Stimulated activated CD4-positive, alpha-beta T cell treated with anti-CD3 and anti-CD28 coated beads, Interleukin-15, amount 100 ng/mL, for 24 hours (primary cell): Measurements from ENCODE around the gene BTBD19.
"Not testable (repeated sequence)": the region's sequence is repeated elsewhere in the genome, so short reads cannot be mapped to it uniquely, and the experiment has no call there.

Source experiments
- DNase-seq: peaks from one replicate; pipeline ENCODE4 v3.0.0-alpha.2; 2020

BTBD19 gene

DNA sequence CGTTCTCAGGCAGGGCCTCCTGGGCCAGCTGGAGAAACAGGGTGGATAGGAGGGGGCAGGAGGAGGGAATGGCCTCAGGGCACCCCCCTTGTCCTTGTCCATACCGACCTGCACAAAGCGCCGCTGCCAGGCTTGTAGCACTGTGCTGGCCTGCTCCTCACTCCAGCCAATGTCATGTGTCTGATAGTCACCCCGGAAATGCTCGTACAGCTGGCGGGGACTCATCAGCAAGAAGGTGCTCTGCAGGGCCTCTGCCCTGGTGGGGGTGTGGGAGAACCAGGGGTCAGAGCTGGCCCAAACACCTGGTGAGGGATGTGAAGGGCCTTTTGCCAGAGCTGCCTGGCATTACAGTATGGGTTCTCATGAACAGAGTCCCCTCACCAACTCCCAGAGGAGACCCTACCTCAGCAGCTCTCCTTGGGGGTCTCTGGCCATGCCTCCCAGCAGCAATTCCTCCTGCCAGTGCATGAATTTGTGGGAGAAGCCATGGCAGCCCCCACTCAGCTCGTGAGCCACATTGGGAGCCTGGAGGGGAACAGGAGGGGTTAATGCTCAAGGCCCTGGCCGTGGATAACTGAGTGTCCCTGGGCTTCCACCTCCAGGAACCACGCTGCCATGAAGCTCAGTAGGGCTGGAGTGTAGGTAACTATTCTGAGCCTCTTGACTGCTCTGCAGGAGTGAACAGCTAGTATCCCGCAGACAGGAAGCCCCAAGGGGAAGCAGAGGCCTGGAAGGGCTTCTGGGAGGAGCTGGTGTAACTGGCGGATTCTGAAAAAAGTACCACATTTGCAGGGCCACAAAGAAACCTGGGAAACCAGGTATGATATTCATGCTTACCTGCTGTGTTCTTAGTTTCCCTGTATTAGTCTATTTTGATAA is 21.4 kb downstream of the BTBD19 start:
- DNase-seq: no peak

DNA sequence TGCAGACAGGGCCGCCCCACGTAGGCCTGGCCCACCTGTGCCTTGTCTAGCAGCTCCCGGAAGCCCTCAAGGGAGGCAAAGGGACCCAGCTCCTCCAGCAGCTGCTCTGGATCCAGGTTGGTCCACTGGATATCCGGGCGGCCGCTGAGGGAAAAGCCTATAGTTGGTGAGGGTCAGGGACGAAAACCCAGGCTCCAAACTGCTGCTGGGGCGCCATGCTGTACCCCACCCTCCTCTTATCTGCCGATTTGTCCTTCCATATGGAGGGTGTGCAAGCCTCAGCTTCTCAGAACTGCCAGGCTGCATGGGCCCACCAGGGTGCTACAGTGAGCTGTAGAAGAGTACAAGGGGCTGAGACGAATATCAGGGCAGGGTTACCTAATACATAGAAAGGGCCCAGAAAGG is 22.6 kb downstream of the BTBD19 start:
- no peak for DNase-seq

DNA sequence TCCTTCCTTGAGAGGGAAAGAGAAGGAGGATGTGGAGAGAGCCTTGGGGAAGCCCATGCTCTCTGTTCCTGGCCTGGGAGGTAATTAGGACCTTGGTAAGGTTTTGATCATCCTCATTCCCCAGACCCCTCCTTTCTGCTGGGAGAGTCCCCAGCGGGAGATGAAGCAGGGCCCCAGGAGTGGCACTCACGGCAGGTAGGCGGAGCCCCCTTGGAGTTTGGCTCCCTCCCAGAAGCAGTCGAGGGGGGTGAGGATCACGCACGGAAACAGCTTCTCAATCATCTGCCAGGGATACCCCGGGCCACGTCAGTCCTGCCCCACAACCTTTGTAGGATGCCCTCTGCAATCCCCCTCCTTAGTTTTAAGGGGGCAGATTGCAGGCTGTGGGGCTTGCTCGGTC is 23.2 kb downstream of the BTBD19 start:
- no peak for DNase-seq

DNA sequence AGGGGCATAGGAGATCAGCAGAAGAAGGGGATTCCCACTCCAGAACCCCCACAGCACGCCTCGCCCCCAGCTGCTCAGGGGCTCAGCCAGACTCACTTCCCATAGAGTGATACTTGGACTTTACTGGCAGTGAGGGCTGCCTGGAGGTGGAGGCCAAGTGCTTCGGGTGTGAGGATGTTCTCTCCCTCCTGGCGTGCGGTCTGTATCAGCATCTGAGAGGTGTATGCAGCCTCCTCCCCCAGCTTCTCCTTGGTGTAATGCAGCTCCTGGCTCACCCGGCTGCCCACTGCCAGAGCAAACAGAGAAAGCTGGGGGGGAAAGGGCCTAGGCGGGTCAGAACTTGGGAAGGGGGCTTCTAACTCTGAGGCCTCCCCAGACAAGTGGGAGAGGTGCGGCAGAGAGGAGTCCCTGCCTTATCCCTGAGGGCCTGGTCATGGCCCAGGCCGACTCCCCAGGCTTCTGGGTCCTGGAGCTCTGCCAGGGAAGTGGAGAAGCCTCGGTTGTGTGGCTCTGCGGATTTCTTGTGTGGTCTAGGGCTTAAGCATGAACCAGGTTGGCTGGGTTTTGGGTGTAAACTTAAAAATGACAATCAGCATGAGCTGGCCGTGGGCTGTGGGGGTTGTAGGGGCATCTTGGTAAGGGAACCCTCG is 23.9 kb downstream of the BTBD19 start:
- no peak for DNase-seq

DNA sequence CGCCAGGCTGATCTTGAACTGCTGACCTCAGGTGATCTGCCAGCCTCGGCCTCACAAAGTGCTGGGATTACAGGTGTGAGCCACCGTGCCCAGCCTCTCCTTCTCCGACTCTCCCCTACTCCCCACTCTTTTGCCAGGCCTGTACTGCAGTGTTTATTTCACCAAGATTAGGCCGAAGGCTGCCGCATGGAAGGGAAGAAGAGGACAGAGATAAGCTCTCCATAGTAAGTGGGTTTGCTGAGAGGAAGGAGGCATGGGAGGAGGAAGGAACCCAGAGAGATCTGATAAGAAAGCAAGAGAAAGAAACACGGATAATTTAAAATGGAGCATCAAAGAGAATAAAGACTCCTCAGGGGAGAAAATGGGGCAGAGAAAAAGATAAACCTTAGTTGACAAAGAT is 26.0 kb downstream of the BTBD19 start:
- DNase-seq: no peak

DNA sequence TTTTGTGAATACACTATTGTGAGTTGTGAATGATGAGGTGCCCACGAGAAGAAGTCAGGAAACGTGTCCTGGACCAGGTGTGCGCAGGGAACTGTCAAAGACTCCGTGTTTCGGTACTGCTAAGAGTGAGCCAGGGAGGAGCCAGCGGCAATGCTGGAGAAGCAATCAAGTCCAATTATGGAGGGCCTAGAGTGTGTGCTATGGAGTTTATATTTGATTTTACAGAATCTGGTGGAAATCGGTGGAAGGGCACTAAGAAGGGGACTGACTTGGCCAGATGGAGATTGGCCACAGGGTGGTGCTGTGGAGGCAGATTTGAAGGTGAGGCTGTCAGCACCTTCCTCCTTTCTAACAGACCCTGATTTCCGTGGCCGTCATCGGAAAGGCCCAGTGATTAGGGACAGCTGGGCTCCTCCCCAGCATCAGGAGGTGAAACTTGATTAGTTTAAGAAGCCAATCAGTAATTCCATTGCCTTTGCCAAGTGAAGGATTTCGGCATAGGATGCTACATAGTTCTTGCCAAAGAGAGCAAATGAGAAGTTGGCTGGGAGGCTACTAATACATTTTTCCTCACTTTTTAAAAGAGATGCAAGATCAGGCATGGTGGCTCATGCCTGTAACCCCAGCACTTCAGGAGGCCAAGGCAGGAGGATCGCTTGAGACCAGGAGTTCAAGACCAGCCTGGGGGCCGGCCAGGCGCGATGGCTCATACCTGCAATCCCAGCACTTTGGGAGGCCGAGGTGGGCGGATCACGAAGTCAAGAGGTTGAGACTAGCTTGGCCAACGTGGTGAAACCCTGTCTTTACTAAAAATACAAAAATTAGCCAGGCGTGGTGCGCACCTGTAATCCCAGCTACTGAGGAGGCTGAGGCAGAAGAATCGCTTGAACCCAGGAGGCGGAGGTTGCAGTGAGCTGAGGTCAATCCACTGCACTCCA is 27.7 kb downstream of the BTBD19 start:
- DNase-seq: peak; percentile 94

DNA sequence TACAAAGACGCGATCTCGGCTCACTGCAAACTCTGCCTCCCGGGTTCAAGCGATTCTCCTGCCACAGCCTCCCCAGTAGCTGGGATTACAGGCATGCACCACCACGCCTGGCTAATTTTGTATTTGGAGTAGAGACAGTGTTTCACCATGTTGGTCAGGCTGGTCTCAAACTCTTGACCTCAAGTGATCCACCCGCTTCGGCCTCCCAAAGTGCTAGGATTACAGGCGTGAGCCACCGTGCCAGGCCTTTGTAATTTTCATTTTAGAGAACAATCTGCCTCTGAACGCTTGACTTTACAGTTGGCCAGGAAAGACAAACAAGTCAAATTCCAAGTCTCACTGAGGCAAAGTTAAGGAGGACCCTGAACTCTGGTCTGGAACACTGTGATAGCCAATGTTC is 30.0 kb downstream of the BTBD19 start:
- DNase-seq: not testable (repeated sequence)

DNA sequence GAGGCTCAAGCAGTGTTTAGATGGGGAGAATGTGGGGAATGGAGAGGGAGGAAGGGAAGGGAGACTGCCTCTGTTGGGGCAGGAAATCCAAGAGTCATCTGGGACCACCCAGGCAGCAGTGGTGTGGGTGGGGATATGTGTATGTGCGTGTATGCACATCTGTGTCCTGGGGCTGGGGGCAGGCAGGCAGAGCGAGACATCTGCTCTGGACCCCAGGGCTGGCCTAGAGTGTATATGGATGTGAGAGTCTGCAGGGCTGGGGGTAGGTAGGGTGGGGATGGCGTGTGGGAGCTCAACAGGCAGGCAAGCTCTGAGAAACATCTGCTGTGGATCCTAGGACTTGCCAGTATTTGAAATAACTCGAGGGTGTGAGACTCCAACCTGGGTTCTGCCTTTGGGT is 31.3 kb downstream of the BTBD19 start:
- no peak for DNase-seq

DNA sequence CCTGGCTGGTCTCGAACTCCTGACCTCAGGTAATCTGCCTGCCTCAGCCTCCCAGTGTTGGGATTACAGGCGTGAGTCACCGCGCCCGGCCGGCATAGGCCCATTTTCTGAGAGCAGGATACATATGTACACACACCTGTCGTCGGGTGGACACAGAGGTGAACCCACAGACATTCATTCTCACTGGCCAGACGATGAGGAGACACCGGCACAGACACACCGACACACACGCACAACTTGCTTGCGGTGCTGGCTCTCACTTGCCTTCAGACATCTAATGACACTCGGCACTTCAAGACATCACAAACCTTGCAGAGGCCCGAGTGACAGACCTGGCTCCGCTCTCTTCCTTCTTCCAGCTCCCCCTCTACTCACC is 34.2 kb downstream of the BTBD19 start:
- DNase-seq: no peak

DNA sequence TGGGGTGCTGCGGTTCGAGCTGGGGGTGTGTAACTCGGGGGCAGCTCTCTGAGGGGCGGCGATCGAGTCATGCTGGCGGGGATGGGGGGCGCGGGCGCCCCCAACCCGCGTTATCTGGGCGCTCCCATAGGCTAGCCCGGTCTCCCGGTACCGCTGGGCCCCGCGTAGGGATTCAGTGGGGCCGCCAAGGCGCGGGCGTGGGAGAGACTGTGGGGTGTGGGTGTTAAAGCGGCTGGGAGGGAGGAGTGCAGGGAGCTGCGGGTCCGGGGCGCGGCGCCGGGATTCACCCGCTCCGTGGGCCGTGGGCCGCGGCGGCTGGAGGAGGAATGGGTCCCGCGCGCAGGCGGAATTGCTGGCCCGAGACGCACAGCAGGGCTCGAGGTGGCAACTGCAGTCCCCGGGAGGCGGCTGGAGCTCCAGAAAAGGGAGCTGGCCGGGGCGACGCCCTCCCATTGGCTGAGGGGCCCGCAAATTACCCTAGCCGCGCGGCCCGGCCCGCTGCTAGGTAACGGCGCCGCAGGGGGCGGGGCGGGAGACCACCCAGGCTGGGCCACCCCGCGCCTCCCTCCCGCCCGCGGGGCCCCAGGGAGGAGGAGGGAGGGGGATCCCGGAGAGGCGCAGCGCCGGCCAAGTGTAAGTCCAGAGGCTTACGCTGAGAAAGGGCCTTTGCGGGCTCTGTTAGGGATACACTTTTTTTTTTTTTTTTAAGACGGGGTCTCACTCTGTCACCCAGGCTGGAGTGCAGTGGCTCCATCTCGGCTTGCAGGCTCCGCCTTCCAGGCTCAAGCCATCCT is 34.7 kb downstream of the BTBD19 start, which contains the start of gene PTCH2:
TSS of gene PTCH2 (minus strand) at position 392 of the 794 bp plus-strand sequence. CDS start at position 71, 321 bp downstream.
- DNase-seq: peak; percentile 42

DNA sequence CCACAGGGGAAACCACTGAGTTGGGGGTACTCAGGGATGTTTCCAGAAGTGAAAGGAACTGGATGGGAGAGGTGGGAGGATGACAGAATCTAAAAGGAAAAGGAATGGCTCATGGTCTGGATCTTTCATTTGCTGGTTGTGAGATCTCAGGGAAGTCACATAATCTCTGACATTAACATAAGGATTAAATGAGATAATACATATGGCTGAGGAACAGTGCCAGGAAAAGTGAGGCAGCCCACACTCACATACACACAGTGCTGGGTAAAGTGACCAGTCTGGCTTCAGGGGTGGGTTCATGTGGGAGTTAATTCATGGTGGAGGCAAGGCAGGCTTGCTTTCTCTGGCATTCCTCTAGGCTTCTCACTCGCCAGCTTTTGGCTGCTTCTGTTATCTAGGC is 38.7 kb downstream of the BTBD19 start:
- no peak for DNase-seq

DNA sequence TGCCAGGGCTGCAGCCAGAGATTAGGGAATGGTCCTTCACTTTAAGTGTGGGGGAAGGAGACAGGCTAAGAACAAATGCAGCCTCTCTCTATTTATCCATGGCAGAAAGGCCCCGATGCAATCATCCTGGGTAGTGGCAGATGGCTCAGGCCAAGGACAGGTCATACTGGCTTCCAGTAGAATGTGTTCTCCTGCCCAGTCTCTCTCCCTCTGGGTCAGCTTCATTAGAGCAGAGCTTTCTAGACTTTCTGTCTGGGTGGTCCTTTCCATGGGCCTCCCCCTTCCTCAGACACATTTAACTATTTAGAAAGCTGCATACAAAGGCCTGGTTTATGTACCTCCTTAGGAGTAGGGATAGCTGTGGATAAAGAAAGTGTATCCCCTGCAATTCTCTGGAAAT is 39.5 kb downstream of the BTBD19 start:
- DNase-seq: no peak

DNA sequence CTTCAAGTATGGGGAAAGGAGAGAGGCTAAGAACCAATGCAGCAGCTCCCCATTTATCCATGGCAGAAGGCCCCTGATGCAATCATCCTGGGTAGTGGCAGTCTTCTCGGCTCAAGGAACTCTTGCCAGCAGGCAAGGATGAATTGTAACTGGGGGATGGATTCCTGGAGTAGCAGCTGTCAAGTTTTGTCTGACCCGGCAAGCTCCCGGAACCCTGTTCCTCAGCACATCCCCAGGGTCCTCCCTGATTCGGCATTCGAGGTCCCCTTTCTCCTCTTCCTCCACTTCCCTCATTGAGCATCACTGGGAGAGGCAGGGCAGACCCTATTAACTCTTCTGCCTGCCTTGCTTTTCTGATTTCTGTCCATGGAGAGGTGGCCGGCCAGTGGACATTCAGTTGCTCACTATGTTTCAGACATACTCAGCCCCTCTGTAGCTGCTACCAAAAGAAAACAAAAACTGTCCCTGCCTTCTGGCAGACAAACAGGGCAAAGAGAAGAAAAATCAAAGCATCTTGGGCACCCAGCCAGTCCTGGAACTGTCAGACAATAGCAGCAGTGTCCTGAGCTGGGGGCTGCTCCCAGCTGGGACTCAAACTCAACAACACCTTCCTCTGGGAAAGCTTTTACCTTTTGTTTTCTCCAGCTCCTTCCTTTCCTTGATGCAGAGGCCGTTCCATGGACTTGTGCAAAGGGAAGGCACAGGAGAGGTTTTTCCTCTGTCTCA is 40.3 kb downstream of the BTBD19 start:
- DNase-seq: no peak

DNA sequence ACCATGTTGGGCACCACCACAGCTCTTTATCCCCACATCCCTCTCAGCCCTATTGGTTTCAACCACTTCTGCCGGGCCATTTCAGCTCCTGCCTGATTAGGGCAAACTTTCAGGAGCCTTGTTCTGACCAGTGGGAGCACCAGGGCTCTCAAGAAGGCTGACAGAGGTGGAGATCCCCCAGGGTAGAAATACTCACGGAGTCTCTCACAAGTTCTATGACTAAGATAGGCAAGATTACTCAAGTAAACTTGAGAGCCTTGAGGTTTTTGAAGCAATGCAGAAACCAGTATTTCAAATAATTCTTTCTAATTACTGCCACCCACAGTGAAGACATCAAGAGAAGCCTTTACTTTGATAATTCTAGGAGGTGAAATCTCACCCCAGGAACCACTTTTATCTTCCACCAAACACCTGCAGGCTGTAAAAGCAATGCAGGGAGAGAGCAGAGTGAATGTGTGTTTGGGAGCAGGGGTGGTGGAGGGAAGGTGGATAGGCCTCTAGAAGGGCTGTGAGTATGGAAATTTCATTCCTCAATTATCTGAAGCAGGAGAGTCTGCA is 41.3 kb downstream of the BTBD19 start:
- DNase-seq: no peak

DNA sequence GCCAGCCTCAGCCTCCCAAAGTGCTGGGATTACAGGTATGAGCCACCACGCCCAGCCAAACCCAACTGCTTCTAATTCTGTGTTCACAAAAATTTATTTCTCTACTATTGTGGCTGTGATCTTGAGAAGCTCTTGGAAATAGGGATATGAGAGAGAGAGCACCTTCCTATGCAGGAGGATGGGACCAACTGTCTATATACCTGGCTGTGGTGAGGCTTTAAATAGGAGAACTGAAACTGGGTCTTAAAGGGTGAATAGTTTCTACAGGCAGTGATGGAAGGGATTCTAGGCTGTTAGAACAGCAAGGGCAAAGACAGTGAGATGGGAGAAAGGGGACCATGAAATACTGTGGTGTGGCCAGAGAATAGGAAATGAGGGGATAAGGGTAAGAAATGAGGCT is 43.0 kb downstream of the BTBD19 start:
- DNase-seq: no peak

DNA sequence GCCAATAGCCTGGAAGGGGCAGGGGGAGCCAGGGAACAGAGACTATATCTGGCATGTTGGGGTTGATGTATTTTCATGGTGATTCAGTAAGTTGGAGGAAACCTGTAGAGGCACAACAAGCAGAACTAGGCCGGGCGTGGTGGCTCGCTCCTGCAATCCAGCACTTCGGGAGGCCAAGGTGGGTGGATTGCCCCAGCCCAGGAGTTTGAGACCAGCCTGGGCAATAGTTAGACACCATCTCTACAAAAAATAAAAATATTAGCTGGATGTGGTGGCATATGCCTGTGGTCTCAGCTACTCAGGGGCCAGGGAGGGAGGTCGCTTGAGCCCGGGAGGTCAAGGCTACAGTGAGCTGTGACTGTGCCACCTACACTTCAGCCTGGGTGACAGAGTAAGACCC is 44.9 kb downstream of the BTBD19 start:
- DNase-seq: no peak

DNA sequence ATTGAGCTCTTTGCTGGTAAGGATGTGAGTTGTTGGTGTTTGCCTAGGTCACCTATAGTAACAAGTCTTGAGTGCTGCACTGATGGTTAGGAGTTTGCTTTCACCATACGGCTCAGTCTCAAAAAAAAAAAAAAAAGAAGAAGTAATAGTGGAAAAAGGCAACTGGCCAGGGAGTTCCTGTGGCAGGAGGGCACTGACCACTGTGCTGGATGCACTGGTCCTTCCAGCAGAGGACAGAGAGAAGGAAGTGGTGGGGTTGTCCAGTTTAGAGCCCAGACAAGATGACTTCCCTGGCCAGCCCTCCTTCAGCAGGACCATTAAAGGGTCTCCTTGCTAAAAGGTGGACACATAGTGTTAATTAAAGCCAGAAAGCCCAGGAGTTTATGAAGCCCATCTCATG is 46.6 kb downstream of the BTBD19 start:
- no peak for DNase-seq

DNA sequence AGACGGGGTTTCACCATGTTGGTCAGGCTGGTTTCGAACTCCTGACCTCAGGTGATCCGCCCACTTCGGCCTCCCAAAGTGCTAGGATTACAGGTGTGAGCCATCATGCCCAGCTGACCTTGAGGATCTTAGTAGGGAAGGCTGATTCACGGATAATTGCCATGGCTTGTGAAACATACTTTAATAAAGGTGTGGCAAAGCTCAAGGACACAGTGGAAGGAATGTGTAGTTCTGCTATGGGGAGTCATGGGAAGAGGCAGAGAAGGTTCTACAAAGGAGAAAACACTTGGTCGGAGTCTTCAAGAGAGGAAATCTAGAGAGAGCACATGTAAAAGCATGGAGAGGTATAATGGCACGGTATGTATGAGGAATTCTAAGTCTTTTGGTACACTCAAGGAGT is 47.4 kb downstream of the BTBD19 start:
- no peak for DNase-seq

DNA sequence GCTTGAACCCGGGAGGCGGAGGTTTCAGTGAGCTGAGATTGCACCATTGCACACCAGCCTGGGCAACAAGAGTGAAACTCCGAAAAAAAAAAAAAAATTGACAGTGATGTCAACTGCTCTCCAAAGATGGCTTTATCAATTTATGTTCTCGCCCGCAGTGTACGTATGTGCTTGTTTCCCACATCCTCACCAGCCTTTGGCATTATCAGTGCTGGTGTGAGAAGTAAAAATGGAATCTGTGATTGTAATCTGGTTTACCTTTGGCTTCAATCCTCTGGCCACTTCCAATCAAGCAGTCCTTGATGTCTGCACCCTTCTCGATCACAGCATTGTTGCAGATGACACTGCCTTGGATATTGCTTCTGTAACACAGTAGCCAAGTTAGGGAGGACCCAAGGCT is 49.1 kb downstream of the BTBD19 start:
- no peak for DNase-seq

DNA sequence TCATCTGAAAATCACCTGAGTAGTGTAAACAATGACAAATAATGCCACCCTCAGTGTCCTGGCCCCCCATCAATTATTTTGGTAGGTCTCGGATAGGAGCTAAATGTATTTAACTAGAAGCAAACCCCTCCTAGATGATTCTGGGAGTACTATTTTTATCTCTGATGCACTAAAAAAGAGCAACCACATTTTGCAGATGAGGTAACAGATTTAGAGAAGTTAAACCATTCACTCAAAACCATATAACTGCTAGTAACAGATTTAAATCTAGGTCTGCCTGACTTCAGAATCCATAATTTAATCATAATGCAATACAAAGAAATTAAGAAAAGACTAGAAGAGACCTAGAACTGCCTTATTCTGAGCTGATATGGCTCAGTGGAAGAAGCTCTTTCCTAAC is 52.0 kb downstream of the BTBD19 start:
- DNase-seq: no peak

DNA sequence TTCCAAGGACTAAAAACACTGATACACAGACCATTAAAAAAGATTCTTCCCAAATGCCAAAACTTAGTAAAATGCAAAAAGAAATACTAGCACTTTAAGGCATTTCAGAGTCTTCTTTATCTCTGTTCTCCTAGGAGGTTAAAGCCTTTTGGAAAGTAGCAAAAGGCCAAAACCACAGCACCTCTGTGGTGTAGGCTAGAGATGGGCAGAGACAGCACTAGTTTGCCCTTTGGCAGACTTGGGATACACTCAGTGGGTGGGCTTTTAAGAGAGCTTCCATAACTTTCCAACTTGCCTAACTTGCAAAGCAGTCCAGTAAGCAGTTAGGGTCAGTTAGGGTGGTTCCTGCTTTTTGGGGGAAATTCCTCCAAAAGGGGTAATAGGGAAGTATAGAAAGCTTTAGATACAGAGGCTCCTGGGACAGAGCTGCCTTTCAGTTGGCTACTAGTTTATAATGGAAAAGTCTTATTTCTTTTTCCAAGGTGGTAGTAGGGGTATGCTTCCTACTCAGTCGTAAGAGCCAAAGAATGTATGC is 52.6 kb downstream of the BTBD19 start:
- no peak for DNase-seq
